HAP-1 (cell line): Measurements from ENCODE around the gene BMP2.

Source experiments
- DNase-seq, 2 experiments: peaks; one replicate each; pipeline ENCODE4 v3.0.0-alpha.2; 2016 to 2020; ENCODE audit warnings: low spot score in 2 of 2
- H3K27me3 ChIP-seq: fragments of 250-450 bp; sonication (Bioruptor Pico); 2 replicates; pipeline ENCODE4 v1.5.1; 2020; ENCODE audit warnings: low read depth, mild to moderate bottlenecking, moderate library complexity
- H3K36me3 ChIP-seq: fragments of 250-450 bp; sonication (Bioruptor Pico); replicated peaks from 2 replicates; pipeline ENCODE4 v1.5.1; 2020; ENCODE audit warnings: mild to moderate bottlenecking
- H3K4me1 ChIP-seq: fragments of 250-450 bp; sonication (Bioruptor Pico); 2 replicates; pipeline ENCODE4 v1.5.1; 2020; ENCODE audit warnings: mild to moderate bottlenecking
- H3K4me3 ChIP-seq: fragments of 250-450 bp; sonication (Bioruptor Pico); 2 replicates; pipeline ENCODE4 v1.5.1; 2020; ENCODE audit warnings: mild to moderate bottlenecking, moderate library complexity
- H3K9me3 ChIP-seq: fragments of 250-450 bp; sonication (Bioruptor Pico); 2 replicates; pipeline ENCODE4 v1.5.1; 2020; ENCODE audit warnings: mild to moderate bottlenecking, moderate library complexity
- in situ Hi-C: fragments of 300-500 bp; cut with MboI; formaldehyde crosslinking; loops from 3 replicates; pipeline ENCODE4 v1.14.3; 2020; ENCODE audit warnings: low sequenced_read_pairs, inconsistent platforms, mixed read lengths

Gene BMP2

DNA sequence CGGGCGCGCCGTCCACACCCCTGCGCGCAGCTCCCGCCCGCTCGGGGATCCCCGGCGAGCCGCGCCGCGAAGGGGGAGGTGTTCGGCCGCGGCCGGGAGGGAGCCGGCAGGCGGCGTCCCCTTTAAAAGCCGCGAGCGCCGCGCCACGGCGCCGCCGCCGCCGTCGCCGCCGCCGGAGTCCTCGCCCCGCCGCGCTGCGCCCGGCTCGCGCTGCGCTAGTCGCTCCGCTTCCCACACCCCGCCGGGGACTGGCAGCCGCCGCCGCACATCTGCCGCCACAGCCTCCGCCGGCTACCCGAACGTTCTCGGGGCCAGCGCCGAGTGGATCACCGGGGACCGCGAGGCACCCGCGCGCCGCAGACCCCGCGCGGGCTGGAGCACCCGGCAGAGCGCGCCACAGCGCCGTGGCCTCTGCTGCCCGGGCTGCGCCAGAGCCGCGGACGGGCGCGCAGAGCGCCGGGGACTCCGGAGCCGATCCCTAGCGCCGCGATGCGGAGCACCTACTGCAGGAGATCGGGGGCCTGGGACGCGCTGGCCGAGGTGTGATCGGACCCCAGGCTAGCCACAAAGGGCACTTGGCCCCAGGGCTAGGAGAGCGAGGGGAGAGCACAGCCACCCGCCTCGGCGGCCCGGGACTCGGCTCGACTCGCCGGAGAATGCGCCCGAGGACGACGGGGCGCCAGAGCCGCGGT lies at the start of gene BMP2:
Gene BMP2, plus strand, starts transcription at position 151 of the 692 bp plus-strand sequence. CDS start 2,441 bp downstream, outside the sequence.
- Histone ChIP-seq H3K36me3 (no peaks in the 10 kb centered on the region), H3K4me3 (peak within 1 kb of the TSS; percentile 43), H3K4me1 (no peaks in the 10 kb centered on the region; the same call in 1 of the 2 replicates), H3K9me3 (no peaks in the 10 kb centered on the region), H3K27me3 (peaks cover 18% of the 10 kb centered on the region)
- peak; percentile 3 to 52 for DNase-seq
- in situ Hi-C loops = loop anchor here (10.0 kb wide), 1 partner anchor 517 kb away; no protein-coding TSS in a partner anchor

DNA sequence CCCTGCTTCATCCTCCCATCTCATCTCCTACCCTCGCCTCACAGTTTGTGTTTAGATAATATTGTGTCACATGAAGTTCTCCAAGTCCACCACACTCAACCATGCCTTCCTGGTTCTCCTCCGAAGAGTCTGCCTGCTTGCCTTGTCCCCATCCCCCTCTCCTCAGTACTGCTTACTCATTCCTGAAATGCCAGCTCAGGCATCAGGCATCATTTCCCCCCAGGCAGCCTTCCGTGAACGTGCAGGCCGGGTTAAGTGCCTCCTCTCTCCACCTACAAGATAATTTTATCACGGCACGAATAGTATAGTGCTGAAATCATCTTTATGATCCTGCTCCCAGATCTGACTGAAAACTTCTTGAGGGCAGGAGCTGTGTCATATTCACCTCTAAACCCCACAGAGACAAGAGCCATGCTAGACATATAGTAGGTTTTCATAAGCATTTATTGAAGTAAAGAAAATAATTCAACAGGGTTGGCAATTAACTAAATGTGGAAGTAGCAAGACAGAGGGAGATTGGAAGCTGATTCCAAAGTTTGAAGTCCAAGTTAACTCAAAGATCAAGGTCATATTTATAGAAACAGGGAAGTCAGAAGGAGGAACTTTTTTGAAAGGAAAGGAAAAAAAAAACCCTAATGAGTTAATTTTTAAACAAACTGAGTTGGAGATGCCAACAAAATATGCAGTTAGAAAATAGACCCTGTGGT lies 48.7 kb upstream of the BMP2 start:
- H3K9me3 ChIP-seq = no peaks in the 10 kb centered on the region
- H3K4me3 ChIP-seq = no peak overlapping the region
- DNase-seq = no peak
- no peaks in the 10 kb centered on the region for H3K36me3 ChIP-seq
- in situ Hi-C loops = no loop called here
- H3K4me1 ChIP-seq = no peaks in the 10 kb centered on the region
- H3K27me3 ChIP-seq = no peaks in the 10 kb centered on the region

DNA sequence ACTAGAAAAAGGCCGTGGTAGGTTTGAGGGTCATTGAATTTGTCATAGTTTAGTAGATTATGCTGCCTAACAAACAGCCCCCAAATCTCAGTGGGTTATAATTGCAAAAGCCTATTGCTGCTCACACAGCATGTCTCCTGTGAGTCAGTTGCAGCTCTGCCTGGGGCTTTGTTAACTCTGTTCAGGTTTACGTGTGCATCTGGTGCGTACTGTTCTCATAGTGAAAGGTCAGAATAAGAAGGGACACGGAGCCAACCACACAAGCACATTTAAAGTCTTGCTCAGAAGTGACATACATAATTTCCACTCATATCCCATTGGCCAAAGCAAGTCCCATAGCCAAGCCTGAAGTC lies 48.1 kb upstream of the BMP2 start:
- no peaks in the 10 kb centered on the region for H3K36me3 ChIP-seq
- in situ Hi-C loops = no loop called here
- H3K27me3 ChIP-seq = no peaks in the 10 kb centered on the region
- no peaks in the 10 kb centered on the region for H3K9me3 ChIP-seq
- H3K4me3 ChIP-seq = no peak overlapping the region
- no peak for DNase-seq
- no peaks in the 10 kb centered on the region for H3K4me1 ChIP-seq

DNA sequence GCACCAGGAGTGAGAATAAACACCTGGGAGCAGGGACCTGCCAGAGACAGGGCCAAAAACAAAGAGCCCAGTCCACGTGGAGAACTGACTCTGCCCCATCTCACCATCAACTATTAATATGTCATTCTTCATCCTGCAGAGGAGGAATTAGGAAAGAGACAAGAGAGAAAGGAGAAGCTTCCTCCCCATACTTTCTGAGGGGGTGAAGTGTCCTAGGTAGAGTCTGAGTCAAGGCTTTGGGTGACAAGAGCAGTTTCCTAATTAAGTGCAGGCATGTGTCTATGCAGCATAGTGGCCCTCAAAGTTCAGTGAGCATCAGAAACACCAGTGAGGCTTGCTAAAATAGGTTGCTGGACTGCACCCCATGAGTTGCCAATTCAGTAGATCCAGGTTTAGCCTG lies 40.7 kb upstream of the BMP2 start:
- Histone ChIP-seq H3K9me3 (no peaks in the 10 kb centered on the region), H3K4me3 (no peak overlapping the region), H3K36me3 (no peaks in the 10 kb centered on the region), H3K27me3 (no peaks in the 10 kb centered on the region), H3K4me1 (no peaks in the 10 kb centered on the region)
- in situ Hi-C loops = no loop called here
- DNase-seq = no peak

DNA sequence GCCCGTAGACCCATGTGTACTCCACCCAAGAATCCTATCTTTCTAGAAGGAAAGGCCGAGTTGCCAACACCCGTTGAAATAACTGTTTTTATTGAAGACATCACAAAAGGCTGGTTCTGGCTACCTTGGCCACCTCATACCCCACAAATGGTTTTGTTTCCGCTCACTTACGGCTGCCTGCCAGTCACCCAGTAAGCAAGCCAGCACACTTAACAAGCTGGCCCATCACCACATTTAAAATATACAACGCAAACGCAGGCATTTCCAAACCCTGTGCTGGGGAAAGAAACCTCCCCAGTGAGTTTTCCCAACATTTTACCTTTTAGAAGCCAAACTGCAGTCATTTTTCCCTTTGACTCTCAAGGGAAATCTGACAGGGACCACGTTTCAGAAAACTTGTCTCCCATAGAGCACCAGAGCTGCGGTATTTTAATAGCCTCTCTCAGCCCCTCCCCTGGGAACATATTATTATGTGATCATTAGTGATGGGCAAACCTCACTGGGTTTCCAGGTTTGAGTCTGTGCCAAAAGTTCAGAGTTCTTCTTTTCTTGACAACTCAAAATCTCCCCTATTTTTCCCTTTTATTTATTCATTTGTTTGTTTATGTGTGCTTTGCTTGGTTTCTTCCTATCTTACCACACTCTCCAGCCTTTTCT lies 36.7 kb upstream of the BMP2 start:
- Histone ChIP-seq H3K27me3 (no peaks in the 10 kb centered on the region), H3K36me3 (no peaks in the 10 kb centered on the region), H3K9me3 (no peaks in the 10 kb centered on the region), H3K4me1 (no peaks in the 10 kb centered on the region), H3K4me3 (no peak overlapping the region)
- in situ Hi-C loops = no loop called here
- DNase-seq = no peak

DNA sequence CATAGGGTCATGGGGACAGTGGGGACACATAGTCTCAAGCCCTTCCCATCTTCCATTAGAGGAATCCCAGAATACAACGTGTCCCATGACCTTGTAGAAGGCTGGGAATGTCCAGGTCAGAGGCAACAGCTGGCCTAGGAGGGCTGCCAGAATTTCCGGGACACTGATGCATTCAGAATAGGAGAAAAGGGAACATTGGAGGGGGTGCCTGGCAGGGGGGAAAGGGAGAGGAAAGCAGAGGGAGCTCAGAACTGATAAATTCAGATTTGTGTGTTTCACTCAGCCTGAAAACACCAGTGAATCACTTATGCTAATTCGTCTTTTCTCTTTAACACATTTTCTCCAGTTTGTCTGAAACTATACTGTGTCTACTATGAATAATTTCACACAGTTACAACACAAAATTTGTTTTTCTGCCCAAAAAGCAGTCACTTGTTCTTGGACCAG lies 35.5 kb upstream of the BMP2 start:
- Histone ChIP-seq H3K36me3 (no peaks in the 10 kb centered on the region), H3K4me1 (no peaks in the 10 kb centered on the region), H3K9me3 (no peaks in the 10 kb centered on the region), H3K4me3 (no peak overlapping the region), H3K27me3 (no peaks in the 10 kb centered on the region)
- no peak for DNase-seq
- in situ Hi-C loops = no loop called here

DNA sequence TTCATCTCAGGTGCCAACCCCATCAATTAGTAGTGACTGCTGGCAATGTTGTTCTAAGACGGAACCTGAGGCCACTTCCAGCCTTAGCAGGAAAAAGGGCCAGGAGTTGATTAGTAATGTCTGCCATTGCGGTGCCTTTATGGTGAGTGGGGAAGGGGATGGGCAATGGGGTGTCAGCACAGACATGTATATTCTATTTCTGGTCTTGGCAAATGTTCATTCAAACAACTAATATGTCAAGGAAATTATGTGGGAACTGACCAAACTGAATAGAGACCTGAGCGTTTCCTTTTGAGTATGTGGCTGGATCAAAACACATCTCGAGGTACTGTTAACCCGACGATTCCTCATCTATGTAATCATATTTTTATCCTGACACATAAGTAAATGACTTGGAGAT lies 34.6 kb upstream of the BMP2 start:
- in situ Hi-C loops = no loop called here
- no peaks in the 10 kb centered on the region for H3K9me3 ChIP-seq
- H3K36me3 ChIP-seq = no peaks in the 10 kb centered on the region
- DNase-seq = no peak
- H3K4me3 ChIP-seq = no peak overlapping the region
- H3K27me3 ChIP-seq = no peaks in the 10 kb centered on the region
- no peaks in the 10 kb centered on the region for H3K4me1 ChIP-seq

DNA sequence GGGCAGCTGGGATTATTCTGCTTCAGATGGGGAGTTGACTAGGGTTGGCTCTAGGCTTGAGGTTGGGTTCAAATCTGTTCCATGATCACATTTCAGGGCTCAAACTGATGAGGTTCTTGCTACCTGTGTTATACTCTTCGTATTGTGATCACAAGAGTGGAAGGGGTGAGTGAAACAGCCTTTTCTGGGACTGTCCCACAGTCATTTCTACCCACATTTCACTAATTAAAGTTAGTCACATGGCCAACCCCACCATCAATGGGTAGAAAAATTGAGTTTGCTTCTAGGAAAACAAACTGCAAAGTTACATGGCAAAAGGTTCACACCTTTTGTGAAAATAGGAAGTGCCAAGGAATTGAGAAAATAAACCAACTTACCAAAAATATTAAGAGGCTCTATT lies 33.5 kb upstream of the BMP2 start:
- Histone ChIP-seq H3K27me3 (no peaks in the 10 kb centered on the region), H3K4me1 (no peaks in the 10 kb centered on the region), H3K4me3 (no peak overlapping the region), H3K36me3 (no peaks in the 10 kb centered on the region), H3K9me3 (no peaks in the 10 kb centered on the region)
- in situ Hi-C loops = no loop called here
- no peak for DNase-seq

DNA sequence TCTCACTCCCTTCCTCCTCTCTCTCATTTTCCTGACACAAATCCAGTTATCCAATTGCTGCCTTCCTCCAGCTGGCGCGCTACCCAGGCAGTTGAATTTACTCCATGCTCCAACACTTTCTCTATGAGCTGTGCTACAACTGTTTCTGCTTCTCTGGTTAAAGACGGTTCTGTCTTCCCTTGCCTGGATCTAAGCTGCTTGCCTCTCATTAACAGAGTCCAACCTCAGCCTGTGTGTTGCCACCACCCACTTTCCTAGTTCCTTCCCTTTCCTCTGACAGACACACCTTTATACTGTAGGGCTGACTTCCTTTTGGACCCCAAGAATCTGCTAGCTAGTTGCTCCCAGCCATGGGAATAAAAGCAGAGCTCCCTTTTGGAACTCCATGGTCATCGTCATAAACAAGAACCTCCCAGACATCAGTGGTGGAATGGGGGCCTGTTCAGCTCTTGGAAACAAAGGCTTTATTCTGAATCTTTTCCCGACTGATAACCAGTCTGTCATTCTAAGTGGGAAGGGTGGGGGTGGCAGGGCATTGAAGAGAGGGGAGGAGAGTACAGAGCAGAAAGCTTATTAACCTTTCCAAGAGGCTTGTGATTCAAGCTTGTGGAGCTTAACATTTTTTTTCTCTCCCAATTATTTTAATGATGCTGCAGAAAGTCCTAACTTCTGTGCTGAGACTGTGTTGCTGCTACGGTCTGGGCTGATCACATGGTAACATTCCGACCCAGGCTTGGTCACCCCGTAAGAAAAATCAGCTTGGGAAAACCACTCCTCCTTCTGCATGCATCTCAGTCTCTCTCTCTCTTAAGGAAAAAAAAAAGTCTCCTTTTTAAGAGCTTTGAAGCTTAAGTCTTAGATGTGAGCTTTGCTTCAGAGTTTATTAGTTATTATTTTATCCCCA lies 31.3 kb upstream of the BMP2 start:
- Histone ChIP-seq H3K36me3 (no peaks in the 10 kb centered on the region), H3K4me3 (no peak overlapping the region), H3K9me3 (no peaks in the 10 kb centered on the region), H3K4me1 (no peaks in the 10 kb centered on the region), H3K27me3 (no peaks in the 10 kb centered on the region)
- in situ Hi-C loops = no loop called here
- DNase-seq = no peak

DNA sequence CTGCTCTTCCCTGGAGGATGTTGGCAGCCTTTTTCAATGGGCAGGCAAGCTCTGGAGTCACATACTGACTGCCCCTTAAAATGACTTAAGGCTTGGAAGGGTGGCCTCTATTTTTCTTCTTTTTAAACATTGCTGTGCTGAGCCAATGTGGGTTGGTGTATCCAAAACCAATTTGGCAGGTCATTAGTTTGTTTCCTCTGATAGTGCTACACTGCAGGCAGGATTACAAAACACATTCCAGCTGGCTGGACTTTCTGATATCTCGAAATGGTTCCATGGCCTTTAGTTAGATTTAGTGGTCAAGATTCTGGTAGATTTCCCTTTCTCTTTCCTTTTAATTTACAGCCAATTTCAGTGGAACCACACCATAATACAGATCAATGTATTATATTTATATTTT lies 28.1 kb upstream of the BMP2 start:
- Histone ChIP-seq H3K27me3 (no peaks in the 10 kb centered on the region), H3K36me3 (no peaks in the 10 kb centered on the region), H3K9me3 (no peaks in the 10 kb centered on the region), H3K4me3 (no peak overlapping the region), H3K4me1 (no peaks in the 10 kb centered on the region)
- in situ Hi-C loops = no loop called here
- no peak for DNase-seq

DNA sequence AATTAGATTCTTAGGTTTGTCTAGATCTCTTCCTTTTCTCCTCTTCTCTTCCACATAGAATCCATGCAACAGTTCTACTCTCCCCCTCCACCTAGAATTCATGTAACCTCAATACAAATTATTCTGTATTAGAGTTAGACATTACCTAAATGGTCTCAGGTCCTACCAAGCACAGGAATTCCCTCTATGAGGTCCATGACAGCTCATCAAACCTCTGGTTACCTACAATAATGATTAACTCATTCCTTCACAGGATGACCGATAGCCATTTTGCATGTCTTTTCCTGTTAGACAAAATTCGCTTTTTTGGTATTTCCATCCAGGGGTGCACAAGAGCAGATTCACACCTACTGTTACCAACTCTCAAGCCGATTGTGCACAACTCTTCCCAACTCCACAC lies 27.4 kb upstream of the BMP2 start:
- H3K27me3 ChIP-seq = no peaks in the 10 kb centered on the region
- H3K36me3 ChIP-seq = no peaks in the 10 kb centered on the region
- no peak overlapping the region for H3K4me3 ChIP-seq
- no peaks in the 10 kb centered on the region for H3K9me3 ChIP-seq
- in situ Hi-C loops = no loop called here
- DNase-seq = no peak
- no peaks in the 10 kb centered on the region for H3K4me1 ChIP-seq

DNA sequence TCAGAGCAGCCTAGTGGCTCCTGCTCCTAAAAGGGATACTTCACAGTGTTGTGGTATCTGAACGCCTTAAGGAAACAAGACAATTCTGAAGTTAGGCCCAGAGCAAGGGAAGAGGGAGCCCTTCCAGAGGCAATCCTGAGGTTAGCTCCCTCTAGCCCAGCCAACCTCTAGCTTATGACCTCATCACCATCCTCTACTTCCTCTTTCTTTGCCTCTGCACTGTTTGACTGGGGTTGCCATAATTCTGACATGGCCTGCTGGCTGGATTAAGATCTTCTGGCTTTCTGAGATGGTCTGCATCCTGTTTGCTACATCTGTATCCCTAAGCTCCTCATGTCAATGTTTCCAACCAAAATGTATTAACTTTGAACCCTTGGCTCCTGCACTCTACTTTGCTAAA lies 23.3 kb upstream of the BMP2 start:
- DNase-seq = no peak
- H3K4me3 ChIP-seq = no peak overlapping the region
- no peaks in the 10 kb centered on the region for H3K9me3 ChIP-seq
- in situ Hi-C loops = no loop called here
- H3K36me3 ChIP-seq = no peaks in the 10 kb centered on the region
- H3K27me3 ChIP-seq = no peaks in the 10 kb centered on the region
- no peaks in the 10 kb centered on the region for H3K4me1 ChIP-seq

DNA sequence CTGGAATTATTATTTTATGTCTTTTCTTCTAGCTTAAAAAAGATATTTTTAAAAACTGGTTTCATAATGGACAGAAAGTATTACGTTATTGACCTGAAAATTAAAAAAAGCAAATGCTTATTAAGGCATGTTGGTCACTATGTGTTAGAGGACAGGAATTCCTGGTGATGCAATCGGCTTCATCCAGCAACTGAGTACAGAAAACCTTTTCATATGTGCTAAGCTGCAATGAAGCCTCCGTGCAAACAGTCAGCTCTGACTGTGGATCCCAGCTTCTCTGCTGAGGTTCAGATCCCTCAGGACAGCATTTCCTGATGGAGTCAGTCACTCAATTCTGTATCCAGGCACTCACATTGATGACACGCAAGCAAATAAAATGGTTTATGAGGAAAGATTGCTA lies 22.7 kb upstream of the BMP2 start:
- no peaks in the 10 kb centered on the region for H3K9me3 ChIP-seq
- H3K4me3 ChIP-seq = no peak overlapping the region
- no peak for DNase-seq
- in situ Hi-C loops = no loop called here
- no peaks in the 10 kb centered on the region for H3K4me1 ChIP-seq
- no peaks in the 10 kb centered on the region for H3K36me3 ChIP-seq
- H3K27me3 ChIP-seq = peaks cover 3% of the 10 kb centered on the region; the same call in 1 of the 2 replicates
